NCI-H2196 (cell line): ENCODE results near the gene FNDC8.
"Not testable (repeated sequence)": the region's sequence is repeated elsewhere in the genome, so short reads cannot be mapped to it uniquely, and the experiment has no call there.

ENCODE experiments used
- DNase-seq: peaks from one replicate; lab custom pipeline; 2025; ENCODE audit not compliant: unreplicated experiment; lab: John Stamatoyannopoulos, UW

FNDC8 gene

DNA sequence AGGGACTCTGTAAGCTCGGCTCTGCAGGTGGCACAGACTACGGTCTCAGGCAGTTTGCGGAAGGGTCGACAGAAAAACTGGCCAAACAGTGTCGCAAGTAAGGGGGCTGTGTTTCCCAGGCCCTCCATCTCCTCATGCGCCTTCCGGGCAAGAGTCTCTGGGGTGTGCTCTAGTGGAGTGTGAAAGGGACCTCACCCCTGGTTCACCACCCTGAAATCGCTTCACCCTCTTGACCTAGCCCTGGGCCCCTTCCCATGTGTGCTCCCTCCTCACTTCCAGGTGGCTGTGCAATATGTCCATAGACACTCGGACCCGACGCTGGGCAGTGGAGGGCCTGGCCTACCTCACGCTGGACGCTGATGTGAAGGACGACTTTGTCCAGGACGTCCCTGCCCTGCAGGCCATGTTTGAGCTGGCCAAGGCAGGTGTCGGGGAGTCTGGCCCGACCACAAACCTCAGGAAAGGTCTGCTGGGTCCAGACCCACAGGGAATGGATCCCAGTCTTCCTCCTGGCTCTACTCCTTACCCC lies 48.5 kb downstream of the FNDC8 start:
- DNase-seq: no peak

GRCh38 chr17:35170968-35171771 lies 49.8 kb downstream of the FNDC8 start:
- DNase-seq: peak; percentile 0

DNA sequence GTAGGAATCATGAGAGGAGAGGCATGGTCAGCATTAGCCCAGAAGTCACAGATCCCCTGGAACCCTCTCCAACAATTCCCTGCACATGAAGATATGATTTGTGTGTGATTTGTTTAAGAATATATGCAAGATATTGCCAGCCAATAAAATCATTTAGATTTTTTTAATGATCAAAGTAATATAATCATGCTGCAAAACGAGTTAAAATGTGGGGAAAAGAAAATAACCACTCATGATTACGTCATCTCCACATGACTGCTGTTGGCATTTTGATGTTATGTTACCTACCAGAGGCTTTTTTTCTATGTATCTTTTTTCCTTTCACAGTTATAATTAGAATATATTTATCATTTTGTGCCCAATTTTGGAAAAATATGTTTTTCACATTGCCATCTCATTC lies 50.4 kb downstream of the FNDC8 start:
- no peak for DNase-seq

DNA sequence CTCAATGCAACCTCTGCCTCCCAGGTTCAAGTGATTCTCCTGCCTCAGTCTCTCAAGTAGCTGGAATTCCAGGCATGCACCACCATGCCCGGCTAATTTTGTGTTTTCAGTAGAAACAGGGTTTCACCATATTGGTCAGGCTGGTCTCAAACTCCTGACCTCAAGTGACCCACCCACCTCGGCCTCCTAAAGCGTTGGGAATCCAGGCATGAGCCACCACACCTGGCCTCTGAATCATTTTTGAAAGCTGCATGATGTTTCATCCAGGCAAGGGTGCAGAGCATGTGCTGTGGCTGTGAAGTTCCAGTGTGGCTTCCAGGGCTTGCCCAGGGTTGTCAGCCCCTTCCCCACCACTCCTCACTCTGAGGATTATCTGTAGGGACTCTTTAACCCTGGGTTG lies 50.9 kb downstream of the FNDC8 start:
- not testable (repeated sequence) for DNase-seq

DNA sequence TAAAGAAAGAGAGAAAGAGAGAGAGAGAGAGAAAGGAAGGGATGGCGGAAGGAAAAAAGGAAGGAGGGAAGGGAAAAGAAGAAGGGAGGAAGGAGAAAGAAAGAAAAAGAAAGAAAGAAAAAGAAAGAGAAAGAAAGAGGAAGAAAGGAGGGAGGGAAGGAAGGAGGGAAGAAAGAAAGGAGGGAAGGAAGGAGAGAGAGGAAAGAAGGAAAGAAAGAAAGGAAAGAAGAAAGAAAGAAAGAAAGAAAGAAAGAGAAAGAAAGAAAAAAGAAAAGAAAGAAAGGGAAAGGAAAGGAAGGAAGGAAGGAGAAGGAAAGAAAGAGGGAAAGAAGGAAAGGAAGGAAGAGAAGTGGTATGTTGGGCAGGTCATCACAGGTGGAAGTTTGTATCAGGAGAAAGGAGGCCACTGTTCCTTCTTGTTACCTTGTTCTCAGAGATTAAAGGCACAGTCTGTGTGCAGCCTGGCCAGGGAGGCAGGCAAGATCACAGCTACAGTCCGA lies 53.5 kb downstream of the FNDC8 start:
- DNase-seq: no peak

GRCh38 chr17:35175638-35176415 lies 54.4 kb downstream of the FNDC8 start:
- DNase-seq: no peak

GRCh38 chr17:35176897-35177296 lies 55.5 kb downstream of the FNDC8 start:
- no peak for DNase-seq

DNA sequence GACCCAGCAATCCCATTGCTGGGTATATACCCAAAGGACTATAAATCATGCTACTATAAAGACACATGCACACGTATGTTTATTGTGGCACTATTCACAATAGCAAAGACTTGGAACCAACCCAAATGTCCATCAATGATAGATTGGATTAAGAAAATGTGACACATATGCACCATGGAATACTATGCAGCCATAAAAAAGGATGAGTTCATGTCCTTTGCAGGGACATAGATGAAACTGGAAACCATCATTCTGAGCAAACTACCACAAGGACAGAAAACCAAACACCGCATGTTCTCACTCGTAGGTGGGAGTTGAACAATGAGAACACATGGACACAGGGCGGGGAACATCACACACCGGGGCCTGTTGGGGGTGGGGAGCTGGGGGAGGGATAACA lies 58.0 kb downstream of the FNDC8 start:
- DNase-seq: not testable (repeated sequence)
